ENCODE measurements around the gene GPR52.

DNA sequence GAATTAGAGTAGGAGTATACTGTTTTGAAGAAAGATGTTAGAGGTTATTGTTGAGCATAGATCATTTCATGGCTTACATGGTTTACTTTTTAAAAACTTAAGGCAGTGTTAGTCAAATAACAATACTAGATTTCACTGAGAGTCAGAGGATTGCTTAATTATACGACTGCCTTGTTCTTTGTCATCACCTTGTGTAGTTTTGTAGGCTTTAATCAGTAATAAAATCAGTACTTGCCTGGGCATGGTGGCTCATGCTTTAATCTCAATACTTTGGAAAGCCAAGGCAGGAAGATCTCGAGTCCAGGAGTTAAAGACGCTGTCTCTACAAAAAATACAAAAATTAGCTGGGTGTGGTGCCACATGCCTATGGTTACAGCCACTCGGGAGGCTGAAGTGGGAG lies 41.3 kb upstream of the GPR52 start:
- TF ChIP-seq TAF1 (IDR thresholded peaks at IDR 0.05; ENCODE audit: low read depth, low read length), result no peak
- TF ChIP-seq SPI1 (IDR thresholded peaks at IDR 0.05; ENCODE audit: low read depth, low read length), result no peak

Measured in GM12891 (cell line).